Measurements from ENCODE around the gene RUNX1. TPM values are rescaled to one million over a fixed set of nuclear protein-coding genes. Genes with fewer than 3 reads are reported as not detected.

Gene RUNX1
- total RNA-seq, 3 donors from 2014 or later = 24.8 to 165 (median 127) TPM

- Histone ChIP-seq H3K36me3 (no peaks in the 10 kb centered on the region), H3K27ac (peak overlapping the region in 1 of 2 donors; percentile 50), H3K27me3 (no peaks in the 10 kb centered on the region), H3K9me3 (no peaks in the 10 kb centered on the region), H3K4me3 (no peak overlapping the region), H3K4me1 (peaks cover 0 to 7% of the 10 kb centered on the region in 2 donors)
- no peak for DNase-seq (ENCODE audit: low spot score in 2 of 2)
- intact Hi-C loops (cut with DNase I; ENCODE audit: low total_unique reads) = no loop called here
- TF ChIP-seq CTCF (IDR thresholded peaks at IDR 0.05) (no peak), POLR2A (IDR thresholded peaks at IDR 0.05) (no peak), POLR2AphosphoS5 (IDR thresholded peaks at IDR 0.05) (peak in 1 of 3 donors; percentile 57)
Observed at GRCh38 chr21:34865400-34866241, 183.5 kb downstream of the RUNX1 start.

- Histone ChIP-seq H3K4me1 (no peaks in the 10 kb centered on the region), H3K27me3 (no peaks in the 10 kb centered on the region), H3K4me3 (peak overlapping the region in 1 of 3 donors; percentile 7), H3K36me3 (no peaks in the 10 kb centered on the region), H3K27ac (peak overlapping the region; percentile 6 to 50), H3K9me3 (no peaks in the 10 kb centered on the region)
- DNase-seq (ENCODE audit: low spot score in 2 of 2) = no peak
- intact Hi-C loops (cut with DNase I; ENCODE audit: low total_unique reads) = no loop called here
- no peak for TF ChIP-seq CTCF (IDR thresholded peaks at IDR 0.05)
- TF ChIP-seq POLR2AphosphoS5 (IDR thresholded peaks at IDR 0.05) = peak in 1 of 3 donors; percentile 16
- no peak for TF ChIP-seq POLR2A (IDR thresholded peaks at IDR 0.05)
Observed at GRCh38 chr21:34864370-34865149, 184.5 kb downstream of the RUNX1 start.

- peak overlapping the region in 1 of 2 donors; percentile 2 for H3K27ac ChIP-seq
- no peak for DNase-seq (ENCODE audit: low spot score in 2 of 2)
- intact Hi-C loops (cut with DNase I; ENCODE audit: low total_unique reads) = no loop called here
- TF ChIP-seq CTCF (IDR thresholded peaks at IDR 0.05) = no peak
- TF ChIP-seq POLR2AphosphoS5 (IDR thresholded peaks at IDR 0.05) = no peak
- TF ChIP-seq POLR2A (IDR thresholded peaks at IDR 0.05) = no peak
- no peaks in the 10 kb centered on the region for H3K27me3 ChIP-seq
- no peaks in the 10 kb centered on the region for H3K36me3 ChIP-seq
- no peak overlapping the region for H3K4me3 ChIP-seq
- no peaks in the 10 kb centered on the region for H3K4me1 ChIP-seq
- H3K9me3 ChIP-seq = no peaks in the 10 kb centered on the region
Observed at GRCh38 chr21:34862951-34863350, 186.2 kb downstream of the RUNX1 start.

- peak overlapping the region; percentile 4 to 48 for H3K27ac ChIP-seq
Observed at GRCh38 chr21:34861258-34861657, 187.8 kb downstream of the RUNX1 start.

More at GRCh38 chr21:34861258-34861657, 187.8 kb downstream of the RUNX1 start:
- Histone ChIP-seq H3K4me3 (no peak overlapping the region), H3K36me3 (no peaks in the 10 kb centered on the region), H3K4me1 (no peaks in the 10 kb centered on the region), H3K9me3 (no peaks in the 10 kb centered on the region), H3K27me3 (no peaks in the 10 kb centered on the region)
- DNase-seq (ENCODE audit: low spot score in 2 of 2) = no peak
- no peak for TF ChIP-seq POLR2AphosphoS5 (IDR thresholded peaks at IDR 0.05)
- TF ChIP-seq CTCF (IDR thresholded peaks at IDR 0.05) = no peak
- TF ChIP-seq POLR2A (IDR thresholded peaks at IDR 0.05) = no peak
- intact Hi-C loops (cut with DNase I; ENCODE audit: low total_unique reads) = no loop called here
